Inflammatory macrophage treated with lipopolysaccharide for 1 hour (primary cell): ENCODE data around the gene ZNF883.
"Not testable (repeated sequence)": the region's sequence is repeated elsewhere in the genome, so short reads cannot be mapped to it uniquely, and the experiment has no call there.

ENCODE experiments used
- DNase-seq, 2 donors: peaks; one replicate each; pipeline ENCODE4 v3.0.0-alpha.2; 2020 to 2022

ZNF883 gene

GRCh38 chr9:113011911-113012381 is at the start of gene ZNF883:
ZNF883 (minus strand) TSS chr9:113012192.
- DNase-seq = peak in 1 of 2 donors; percentile 12

- not testable (repeated sequence) for DNase-seq
Measured at GRCh38 chr9:113061072-113061850, 49.3 kb upstream of the ZNF883 start.

- not testable (repeated sequence) for DNase-seq
Measured at GRCh38 chr9:113059581-113060284, 47.7 kb upstream of the ZNF883 start.

- no peak for DNase-seq
Measured at GRCh38 chr9:113057193-113057592, 45.2 kb upstream of the ZNF883 start.

GRCh38 chr9:113056191-113057106 is 44.5 kb upstream of the ZNF883 start, which contains the start of gene ZFP37:
ZFP37 (minus strand) TSS chr9:113056724; CDS start chr9:113056688, 36 bp downstream.
- peak; percentile 59 to 92 for DNase-seq

- no peak for DNase-seq
Measured at GRCh38 chr9:113042884-113043657, 31.1 kb upstream of the ZNF883 start.

GRCh38 chr9:113026200-113026599 is 14.2 kb upstream of the ZNF883 start:
- no peak for DNase-seq

GRCh38 chr9:113018247-113018646 is 6.3 kb upstream of the ZNF883 start:
- DNase-seq = no peak

GRCh38 chr9:113012492-113012891 is 500 bp upstream of the ZNF883 start:
- DNase-seq = no peak

GRCh38 chr9:113005777-113006176 is 6.2 kb downstream of the ZNF883 start:
- no peak for DNase-seq

- DNase-seq = no peak
Measured at GRCh38 chr9:112997236-112997941, 14.6 kb downstream of the ZNF883 start.

- peak; percentile 3 to 17 for DNase-seq
Measured at GRCh38 chr9:112971415-112971814, 40.6 kb downstream of the ZNF883 start.

- no peak for DNase-seq
Measured at GRCh38 chr9:112970939-112971338, 41.1 kb downstream of the ZNF883 start.

- no peak for DNase-seq
Measured at GRCh38 chr9:112969730-112970129, 42.3 kb downstream of the ZNF883 start.

GRCh38 chr9:112955550-112955949 is 56.4 kb downstream of the ZNF883 start:
- DNase-seq = no peak

- no peak for DNase-seq
Measured at GRCh38 chr9:112945620-112946208, 66.3 kb downstream of the ZNF883 start.

GRCh38 chr9:112939418-112939817 is 72.6 kb downstream of the ZNF883 start:
- DNase-seq = no peak

GRCh38 chr9:112933696-112934095 is 78.3 kb downstream of the ZNF883 start:
- DNase-seq = no peak

- peak; percentile 36 to 46 for DNase-seq
Measured at GRCh38 chr9:112925058-112925641, 86.8 kb downstream of the ZNF883 start.

GRCh38 chr9:112921549-112921948 is 90.4 kb downstream of the ZNF883 start:
- peak; percentile 36 to 60 for DNase-seq

GRCh38 chr9:112917987-112918362 is 94.0 kb downstream of the ZNF883 start:
- no peak for DNase-seq
